WTC11 (cell line): ENCODE data around the gene BTN2A1. TPM values are rescaled to one million over a fixed set of nuclear protein-coding genes. Genes with fewer than 3 reads are reported as not detected.

ENCODE experiments used
- ATAC-seq: fragments of 200-7000 bp; cut with Tn5 transposase; 2 replicates; pipeline ENCODE4 v1.10.0; 2021; ENCODE audit warnings: mild to moderate bottlenecking, moderate library complexity
- CTCF ChIA-PET: fragments of 300-600 bp; sonication (Branson Sonifier 250); formaldehyde crosslinking; loops from one replicate; lab custom pipeline; 2021; ENCODE audit warnings: antibody characterized with exemption; lab: Charles Lee
- POLR2A ChIA-PET: fragments of 350-600 bp; sonication (Branson Sonifier 250); formaldehyde crosslinking; loops from one replicate; lab custom pipeline; 2021; ENCODE audit warnings: antibody characterized with exemption; lab: Charles Lee
- DNase-seq: peaks from one replicate; pipeline ENCODE4 v3.0.0; 2021; ENCODE audit warnings: low spot score
- H3K27ac Mint-ChIP-seq: 2 replicates; pipeline ENCODE4 v1.8.0; 2021; ENCODE audit warnings: mixed read lengths
- H3K27me3 Mint-ChIP-seq: 2 replicates; pipeline ENCODE4 v1.8.0; 2021; ENCODE audit warnings: low read depth, mild to moderate bottlenecking, moderate library complexity, mixed read lengths
- H3K36me3 Mint-ChIP-seq: 2 replicates; pipeline ENCODE4 v1.8.0; 2021; ENCODE audit warnings: mixed read lengths
- H3K4me1 Mint-ChIP-seq: 2 replicates; pipeline ENCODE4 v1.8.0; 2022; ENCODE audit warnings: mixed read lengths
- H3K4me3 Mint-ChIP-seq: 2 replicates; pipeline ENCODE4 v1.8.0; 2021; ENCODE audit warnings: mild to moderate bottlenecking, moderate library complexity, mixed read lengths
- H3K9me3 Mint-ChIP-seq: 2 replicates; pipeline ENCODE4 v1.8.0; 2021; ENCODE audit warnings: mixed read lengths
- E2F5 ChIP-seq: sonication (generic); formaldehyde crosslinking; IDR thresholded peaks from 2 replicates; pipeline ENCODE4 v1.8.1; 2022; ENCODE audit warnings: mild to moderate bottlenecking, moderate library complexity, missing genetic modification reagents
- ETV6 ChIP-seq: sonication (generic); formaldehyde crosslinking; IDR thresholded peaks from 2 replicates; pipeline ENCODE4 v1.8.1; 2022; ENCODE audit warnings: mild to moderate bottlenecking, missing genetic modification reagents
- FOXJ3 ChIP-seq: sonication (generic); formaldehyde crosslinking; IDR thresholded peaks from 2 replicates; pipeline ENCODE4 v1.9.0; 2021; ENCODE audit warnings: missing genetic modification reagents, mild to moderate bottlenecking, borderline replicate concordance
- GABPB1 ChIP-seq: sonication (generic); formaldehyde crosslinking; IDR thresholded peaks from 2 replicates; pipeline ENCODE4 v1.8.1; 2023; ENCODE audit warnings: mild to moderate bottlenecking, missing genetic modification reagents
- JAZF1 ChIP-seq: fragments of 250-450 bp; sonication (Bioruptor Pico); IDR thresholded peaks from 2 replicates; pipeline ENCODE4 v1.9.0; 2021; ENCODE audit warnings: moderate library complexity, mild to moderate bottlenecking, inconsistent platforms
- KAT7 ChIP-seq: sonication (generic); formaldehyde crosslinking; IDR thresholded peaks from 2 replicates; pipeline ENCODE4 v1.8.1; 2023; ENCODE audit warnings: missing genetic modification reagents, mild to moderate bottlenecking, borderline replicate concordance
- MAX ChIP-seq: sonication (generic); formaldehyde crosslinking; IDR thresholded peaks from 2 replicates; pipeline ENCODE4 v1.8.0; 2022; ENCODE audit warnings: mild to moderate bottlenecking, missing genetic modification reagents
- MYBL2 ChIP-seq: sonication (generic); formaldehyde crosslinking; IDR thresholded peaks from 2 replicates; pipeline ENCODE4 v1.8.1; 2023; ENCODE audit warnings: mild to moderate bottlenecking, moderate library complexity, missing genetic modification reagents
- PRDM15 ChIP-seq: sonication (generic); formaldehyde crosslinking; IDR thresholded peaks from 2 replicates; pipeline ENCODE4 v1.8.0; 2022; ENCODE audit warnings: missing genetic modification reagents
- PRRX2 ChIP-seq: fragments of 250-450 bp; sonication (Bioruptor Pico); IDR thresholded peaks from 2 replicates; pipeline ENCODE4 v1.8.0; 2021; ENCODE audit warnings: mild to moderate bottlenecking
- RORB ChIP-seq: fragments of 250-450 bp; sonication (Bioruptor Pico); IDR thresholded peaks from 2 replicates; pipeline ENCODE4 v1.9.0; 2021; ENCODE audit warnings: mild to moderate bottlenecking
- SP1 ChIP-seq: sonication (generic); formaldehyde crosslinking; conservative IDR thresholded peaks from 2 replicates; pipeline ENCODE4 v1.8.1; 2022; ENCODE audit warnings: missing genetic modification reagents
- TCF7 ChIP-seq: sonication (generic); formaldehyde crosslinking; IDR thresholded peaks from 2 replicates; pipeline ENCODE4 v1.8.0; 2022; ENCODE audit warnings: mild to moderate bottlenecking, low read depth, missing genetic modification reagents, moderate library complexity
- TEAD4 ChIP-seq: sonication (generic); formaldehyde crosslinking; IDR thresholded peaks from 2 replicates; pipeline ENCODE4 v1.8.0; 2022; ENCODE audit warnings: mild to moderate bottlenecking, missing genetic modification reagents
- ZNF219 ChIP-seq: sonication (generic); formaldehyde crosslinking; IDR thresholded peaks from 2 replicates; pipeline ENCODE4 v1.8.0; 2023; ENCODE audit warnings: missing genetic modification reagents, mild to moderate bottlenecking, borderline replicate concordance
- ZNF396 ChIP-seq: fragments of 250-450 bp; sonication (Bioruptor Pico); IDR thresholded peaks from 2 replicates; pipeline ENCODE4 v1.8.0; 2021; ENCODE audit warnings: mild to moderate bottlenecking, moderate library complexity, borderline replicate concordance
- ZNF416 ChIP-seq: fragments of 250-450 bp; sonication (Bioruptor Pico); IDR thresholded peaks from 2 replicates; pipeline ENCODE4 v1.9.0; 2021; ENCODE audit warnings: mild to moderate bottlenecking, inconsistent platforms
- ZNF423 ChIP-seq: fragments of 250-450 bp; sonication (Bioruptor Pico); IDR thresholded peaks from 2 replicates; pipeline ENCODE4 v2.1.2; 2022; ENCODE audit warnings: mild to moderate bottlenecking, moderate library complexity
- ZNF532 ChIP-seq: fragments of 250-450 bp; sonication (Bioruptor Pico); IDR thresholded peaks from 2 replicates; pipeline ENCODE4 v1.9.0; 2021; ENCODE audit warnings: mild to moderate bottlenecking, borderline replicate concordance
- total RNA-seq: library from RNA; stranded (reverse); gene quantifications from 3 replicates; pipeline ENCODE4 v1.2.3, GENCODE V29; 2021
- TF ChIP-seq, protein P1 (sequence below): fragments of 250-450 bp; sonication (Bioruptor Pico); conservative IDR thresholded peaks from 2 replicates; pipeline ENCODE4 v1.9.0; 2021; ENCODE audit warnings: mild to moderate bottlenecking

Gene BTN2A1
- total RNA-seq, 1 experiment from 2014 or later = 9.9 TPM

- Mint-ChIP-seq H3K36me3 (peaks cover 2% of the 10 kb centered on the region; the same call in 1 of the 2 replicates), H3K27me3 (peaks cover 12% of the 10 kb centered on the region), H3K4me3 (no peak overlapping the region)
- DNase-seq = no peak
- ChIA-PET CTCF (interaction anchor here (0.9 kb wide), 1 partner anchor 8 kb away, joined by 3 read pairs; no protein-coding TSS in a partner anchor), POLR2A (no interaction called here)
- TF ChIP-seq TCF7 = no peak
- TF ChIP-seq ZNF219 (CRISPR knock-in tag) = no peak
- no peak for TF ChIP-seq TEAD4 (CRISPR knock-in tag)
- no peak for TF ChIP-seq E2F5 (CRISPR knock-in tag)
- no peak for TF ChIP-seq SP1 (CRISPR knock-in tag)
- TF ChIP-seq, all 79 proteins: peak for 0
- H3K9me3 Mint-ChIP-seq = peaks cover 16% of the 10 kb centered on the region
- ATAC-seq = no peak
- peaks cover 21% of the 10 kb centered on the region for H3K4me1 Mint-ChIP-seq
- no peak overlapping the region for H3K27ac Mint-ChIP-seq
Measured at GRCh38 chr6:26412954-26413353, 44.8 kb upstream of the BTN2A1 start.

DNA sequence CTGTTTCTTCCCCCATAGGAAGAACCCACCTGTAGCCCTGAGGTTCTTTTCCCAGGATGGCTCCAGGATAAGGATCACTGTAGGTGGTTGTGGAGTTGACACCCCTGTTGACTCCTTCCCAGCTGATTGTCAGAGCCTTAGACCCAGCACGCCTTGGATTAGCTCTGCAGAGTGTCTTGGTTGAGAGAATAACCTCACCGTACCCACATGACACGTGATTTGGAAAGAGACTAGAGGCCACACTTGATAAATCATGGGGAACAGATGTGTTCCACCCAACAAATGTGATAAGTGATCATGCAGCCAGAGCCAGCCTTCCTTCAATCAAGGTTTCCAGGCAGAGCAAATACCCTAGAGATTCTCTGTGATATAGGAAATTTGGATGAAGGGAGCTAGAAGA lies 43.5 kb upstream of the BTN2A1 start:
- no peak for DNase-seq
- no peak for ATAC-seq
- Mint-ChIP-seq H3K36me3 (peaks cover 13% of the 10 kb centered on the region), H3K27ac (no peak overlapping the region), H3K9me3 (peaks cover 29% of the 10 kb centered on the region), H3K4me3 (no peak overlapping the region), H3K27me3 (peaks cover 19% of the 10 kb centered on the region), H3K4me1 (peaks cover 20% of the 10 kb centered on the region)
- TF ChIP-seq, protein P1, sequence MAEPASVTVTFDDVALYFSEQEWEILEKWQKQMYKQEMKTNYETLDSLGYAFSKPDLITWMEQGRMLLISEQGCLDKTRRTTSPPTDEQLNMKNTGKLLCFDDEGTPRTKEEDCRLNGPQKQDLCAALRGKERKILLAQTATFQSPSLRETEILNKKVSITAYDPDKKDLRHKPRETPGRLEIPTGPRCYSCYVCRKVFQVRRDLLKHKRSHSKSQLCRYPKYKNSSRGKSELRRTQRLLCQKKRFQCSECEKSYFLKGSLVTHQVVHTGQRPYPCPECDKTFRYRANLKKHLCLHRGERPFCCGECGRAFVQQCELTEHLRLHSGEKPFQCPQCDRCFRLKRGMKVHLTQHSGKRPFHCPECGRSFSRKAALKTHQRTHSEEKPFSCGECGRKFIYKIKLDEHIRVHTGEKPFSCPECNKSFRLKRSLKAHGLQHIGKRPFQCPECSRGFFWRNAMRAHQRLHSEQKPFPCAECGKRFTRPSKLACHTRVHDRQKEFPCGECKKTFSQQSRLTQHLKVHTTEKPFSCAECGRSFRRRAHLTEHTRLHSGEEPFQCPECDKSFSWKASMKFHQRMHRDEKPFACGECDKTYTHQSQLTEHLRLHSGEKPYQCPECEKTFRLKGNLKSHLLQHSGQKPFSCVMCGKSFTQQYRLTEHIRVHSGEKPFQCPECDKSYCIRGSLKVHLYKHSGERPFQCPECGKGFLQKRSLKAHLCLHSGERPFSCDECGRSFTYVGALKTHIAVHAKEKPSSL (CRISPR knock-in tag) = no peak
- no peak for TF ChIP-seq ZNF396 (CRISPR knock-in tag)
- TF ChIP-seq ETV6 (CRISPR knock-in tag) = no peak
- no peak for TF ChIP-seq TCF7
- TF ChIP-seq JAZF1 (CRISPR knock-in tag) = no peak
- no peak for TF ChIP-seq ZNF532
- no peak for TF ChIP-seq MAX (CRISPR knock-in tag)
- no peak for TF ChIP-seq ZNF416 (CRISPR knock-in tag)
- no peak for TF ChIP-seq RORB (CRISPR knock-in tag)
- no peak for TF ChIP-seq FOXJ3 (CRISPR knock-in tag)
- TF ChIP-seq GABPB1 (CRISPR knock-in tag) = no peak
- no peak for TF ChIP-seq MYBL2 (CRISPR knock-in tag)
- no peak for TF ChIP-seq KAT7 (CRISPR knock-in tag)
- no peak for TF ChIP-seq ZNF423
- no peak for TF ChIP-seq PRRX2 (CRISPR knock-in tag)
- TF ChIP-seq PRDM15 (CRISPR knock-in tag) = no peak
- CTCF ChIA-PET = no interaction called here
- POLR2A ChIA-PET = no interaction called here
